Panc1 (cell line): Measurements from ENCODE around the gene SMIM7. TPM values are rescaled to one million over a fixed set of nuclear protein-coding genes. Genes with fewer than 3 reads are reported as not detected.

Source experiments
- ATAC-seq: fragments of 200-7000 bp; cut with Tn5 transposase; 2 replicates; pipeline ENCODE4 v1.9.1; 2020; ENCODE audit warnings: mild to moderate bottlenecking, moderate library complexity
- BruUV-seq: library from RNA; stranded (reverse); fragments of 400-500 nt; replicated peaks from 2 replicates; lab custom pipeline; 2021; lab: Mats Ljungman, UMichigan
- CTCF ChIA-PET: fragments of 300-600 bp; sonication (Branson Sonifier 250); formaldehyde crosslinking; loops from one replicate; lab custom pipeline; 2022; ENCODE audit warnings: antibody characterized with exemption; lab: Charles Lee
- POLR2A ChIA-PET: fragments of 300-600 bp; sonication (Branson Sonifier 250); formaldehyde crosslinking; loops from one replicate; lab custom pipeline; 2022; ENCODE audit warnings: antibody characterized with exemption; lab: Charles Lee
- DNase-seq: peaks from one replicate; pipeline ENCODE4 v3.0.0-alpha.2; 2010; ENCODE audit warnings: low read depth, low spot score
- H3K27ac ChIP-seq: 2 replicates; pipeline ENCODE4 v1.5.1; 2011; ENCODE audit warnings: mild to moderate bottlenecking, low read length, inconsistent platforms
- H3K27me3 ChIP-seq: fragments of 200-500 bp; sonication (Bioruptor generic); 2 replicates; pipeline ENCODE4 v1.6.0; 2014; ENCODE audit warnings: low read length, inconsistent platforms; ENCODE audit not compliant: control insufficient read depth, insufficient read depth
- H3K36me3 ChIP-seq: fragments of 200-500 bp; sonication (Bioruptor generic); 2 replicates; pipeline ENCODE4 v1.5.1; 2014; ENCODE audit warnings: inconsistent platforms, mild to moderate bottlenecking, low read length, moderate library complexity; ENCODE audit not compliant: control insufficient read depth, insufficient read depth
- H3K4me1 ChIP-seq: 2 replicates; pipeline ENCODE4 v1.5.1; 2011; ENCODE audit warnings: inconsistent platforms, mild to moderate bottlenecking, low read length, moderate library complexity; ENCODE audit not compliant: control insufficient read depth, insufficient read depth
- H3K4me3 ChIP-seq, 2 experiments: 2 replicates each; pipeline ENCODE4 v1.5.1; 2011 to 2012; ENCODE audit warnings: low read depth in 2 of 2, low read length in 2 of 2, mild to moderate bottlenecking in 2 of 2, inconsistent platforms in 1 of 2, moderate library complexity in 1 of 2
- H3K9me3 ChIP-seq: fragments of 200-500 bp; sonication (Bioruptor generic); 2 replicates; pipeline ENCODE4 v1.5.1; 2014; ENCODE audit warnings: low read depth, mild to moderate bottlenecking, inconsistent platforms, low read length, moderate library complexity; ENCODE audit not compliant: control insufficient read depth, insufficient read depth
- POLR2AphosphoS5 ChIP-seq: IDR thresholded peaks from 2 replicates; pipeline ENCODE4 v1.6.1; 2012; ENCODE audit warnings: mild to moderate bottlenecking, low read depth, low read length, moderate library complexity
- SIN3A ChIP-seq: IDR thresholded peaks from 2 replicates; pipeline ENCODE4 v1.6.1; 2012; ENCODE audit warnings: low read depth, mild to moderate bottlenecking, low read length, moderate library complexity, borderline replicate concordance; ENCODE audit not compliant: insufficient read depth
- TCF7L2 ChIP-seq: IDR thresholded peaks from 2 replicates; pipeline ENCODE4 v1.6.1; 2011; ENCODE audit warnings: mild to moderate bottlenecking, low read depth, low read length, inconsistent platforms
- in situ Hi-C: cut with HindIII; loops from 2 replicates; pipeline ENCODE4 v1.10.0; 2016; ENCODE audit warnings: low sequenced_read_pairs, low pct_unique_long_range_greater_than_20kb
- intact Hi-C: fragments of 100-400 bp; cut with micrococcal nuclease; formaldehyde crosslinking; loops from one replicate; pipeline ENCODE4 v1.10.0; 2022; ENCODE audit not compliant: unreplicated experiment
- total RNA-seq: library from RNA; stranded (reverse); gene quantifications from one replicate; pipeline ENCODE4 v1.2.1, GENCODE V29; 2021; ENCODE audit not compliant: unreplicated experiment
- TF ChIP-seq, protein P1 (sequence below): fragments of 450-650 bp; IDR thresholded peaks from 2 replicates; pipeline ENCODE4 v1.5.1; 2017; ENCODE audit warnings: mild to moderate bottlenecking
- TF ChIP-seq, protein P2 (sequence below), 2 experiments: IDR thresholded peaks; 2 replicates each; pipeline ENCODE4 v1.6.1; 2011 to 2012; ENCODE audit warnings: low read depth in 2 of 2, control low read depth in 1 of 2, low read length in 1 of 2, mild to moderate bottlenecking in 1 of 2, moderate library complexity in 1 of 2; ENCODE audit not compliant: insufficient read depth in 1 of 2

Gene SMIM7
- total RNA-seq, 1 experiment from 2014 or later = 70.7 TPM

DNA sequence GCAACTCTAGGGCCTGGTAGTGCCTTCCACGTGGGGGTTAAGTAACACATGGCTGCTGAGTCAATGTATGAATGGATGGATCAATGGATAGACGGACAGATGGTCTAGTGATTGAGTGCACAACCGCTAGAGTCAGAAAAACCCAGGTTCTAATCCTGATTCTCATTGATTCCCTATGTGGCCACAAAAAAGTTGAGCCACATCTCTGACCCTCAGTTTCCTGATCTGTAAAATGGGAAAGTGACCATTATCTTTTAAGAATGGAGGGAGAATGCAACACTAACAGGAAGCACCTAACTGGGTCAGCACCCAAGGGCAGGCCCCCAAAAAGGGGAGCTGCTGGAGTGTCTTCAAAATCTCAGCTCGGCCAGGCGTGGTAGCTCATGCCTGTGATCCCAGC lies 2.6 kb downstream of the SMIM7 start:
- intact Hi-C loops (no loop called here), in situ Hi-C loops (no loop called here)
- Histone ChIP-seq H3K4me1 (no peaks in the 10 kb centered on the region; the same call in 1 of the 2 replicates), H3K4me3 (no peak overlapping the region), H3K27ac (no peak overlapping the region), H3K27me3 (no peaks in the 10 kb centered on the region), H3K9me3 (no peaks in the 10 kb centered on the region), H3K36me3 (peaks cover 9% of the 10 kb centered on the region)
- TF ChIP-seq SIN3A = no peak
- no peak for TF ChIP-seq TCF7L2
- TF ChIP-seq, protein P1, sequence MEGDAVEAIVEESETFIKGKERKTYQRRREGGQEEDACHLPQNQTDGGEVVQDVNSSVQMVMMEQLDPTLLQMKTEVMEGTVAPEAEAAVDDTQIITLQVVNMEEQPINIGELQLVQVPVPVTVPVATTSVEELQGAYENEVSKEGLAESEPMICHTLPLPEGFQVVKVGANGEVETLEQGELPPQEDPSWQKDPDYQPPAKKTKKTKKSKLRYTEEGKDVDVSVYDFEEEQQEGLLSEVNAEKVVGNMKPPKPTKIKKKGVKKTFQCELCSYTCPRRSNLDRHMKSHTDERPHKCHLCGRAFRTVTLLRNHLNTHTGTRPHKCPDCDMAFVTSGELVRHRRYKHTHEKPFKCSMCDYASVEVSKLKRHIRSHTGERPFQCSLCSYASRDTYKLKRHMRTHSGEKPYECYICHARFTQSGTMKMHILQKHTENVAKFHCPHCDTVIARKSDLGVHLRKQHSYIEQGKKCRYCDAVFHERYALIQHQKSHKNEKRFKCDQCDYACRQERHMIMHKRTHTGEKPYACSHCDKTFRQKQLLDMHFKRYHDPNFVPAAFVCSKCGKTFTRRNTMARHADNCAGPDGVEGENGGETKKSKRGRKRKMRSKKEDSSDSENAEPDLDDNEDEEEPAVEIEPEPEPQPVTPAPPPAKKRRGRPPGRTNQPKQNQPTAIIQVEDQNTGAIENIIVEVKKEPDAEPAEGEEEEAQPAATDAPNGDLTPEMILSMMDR = no peak
- TF ChIP-seq, protein P2, sequence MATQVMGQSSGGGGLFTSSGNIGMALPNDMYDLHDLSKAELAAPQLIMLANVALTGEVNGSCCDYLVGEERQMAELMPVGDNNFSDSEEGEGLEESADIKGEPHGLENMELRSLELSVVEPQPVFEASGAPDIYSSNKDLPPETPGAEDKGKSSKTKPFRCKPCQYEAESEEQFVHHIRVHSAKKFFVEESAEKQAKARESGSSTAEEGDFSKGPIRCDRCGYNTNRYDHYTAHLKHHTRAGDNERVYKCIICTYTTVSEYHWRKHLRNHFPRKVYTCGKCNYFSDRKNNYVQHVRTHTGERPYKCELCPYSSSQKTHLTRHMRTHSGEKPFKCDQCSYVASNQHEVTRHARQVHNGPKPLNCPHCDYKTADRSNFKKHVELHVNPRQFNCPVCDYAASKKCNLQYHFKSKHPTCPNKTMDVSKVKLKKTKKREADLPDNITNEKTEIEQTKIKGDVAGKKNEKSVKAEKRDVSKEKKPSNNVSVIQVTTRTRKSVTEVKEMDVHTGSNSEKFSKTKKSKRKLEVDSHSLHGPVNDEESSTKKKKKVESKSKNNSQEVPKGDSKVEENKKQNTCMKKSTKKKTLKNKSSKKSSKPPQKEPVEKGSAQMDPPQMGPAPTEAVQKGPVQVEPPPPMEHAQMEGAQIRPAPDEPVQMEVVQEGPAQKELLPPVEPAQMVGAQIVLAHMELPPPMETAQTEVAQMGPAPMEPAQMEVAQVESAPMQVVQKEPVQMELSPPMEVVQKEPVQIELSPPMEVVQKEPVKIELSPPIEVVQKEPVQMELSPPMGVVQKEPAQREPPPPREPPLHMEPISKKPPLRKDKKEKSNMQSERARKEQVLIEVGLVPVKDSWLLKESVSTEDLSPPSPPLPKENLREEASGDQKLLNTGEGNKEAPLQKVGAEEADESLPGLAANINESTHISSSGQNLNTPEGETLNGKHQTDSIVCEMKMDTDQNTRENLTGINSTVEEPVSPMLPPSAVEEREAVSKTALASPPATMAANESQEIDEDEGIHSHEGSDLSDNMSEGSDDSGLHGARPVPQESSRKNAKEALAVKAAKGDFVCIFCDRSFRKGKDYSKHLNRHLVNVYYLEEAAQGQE (IDR thresholded peaks at IDR 0.05; ENCODE audit: insufficient read depth in 1 of 2, low read depth in 2 of 2, low read length in 1 of 2) = no peak
- no peak for TF ChIP-seq POLR2AphosphoS5
- no peak for ATAC-seq
- no TSS peak for BruUV-seq
- no peak for DNase-seq
- ChIA-PET POLR2A (no interaction called here), CTCF (no interaction called here)

DNA sequence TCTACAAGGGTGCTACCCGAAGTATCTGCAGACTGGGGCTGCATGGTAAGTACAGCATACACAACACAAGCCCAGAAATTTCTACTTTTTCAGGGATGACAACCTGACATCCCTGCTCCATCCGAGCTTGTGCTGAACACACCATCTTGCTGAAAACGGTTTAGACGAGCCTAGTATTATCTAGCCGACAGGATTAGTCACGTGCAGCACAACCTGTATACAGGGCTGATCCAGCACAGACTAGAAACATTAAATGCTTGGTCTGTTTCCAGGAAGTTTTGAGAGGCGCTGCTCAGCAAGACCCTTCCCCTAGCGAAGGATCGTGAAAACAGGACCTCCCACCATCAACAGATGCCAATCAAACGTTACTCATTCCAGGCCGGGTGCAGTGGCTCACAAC lies 4.2 kb downstream of the SMIM7 start:
- in situ Hi-C loops = no loop called here
- CTCF ChIA-PET = no interaction called here
- POLR2A ChIA-PET = no interaction called here
- no peak for ATAC-seq
- Histone ChIP-seq H3K27me3 (no peaks in the 10 kb centered on the region), H3K36me3 (peaks cover 9% of the 10 kb centered on the region), H3K4me1 (no peaks in the 10 kb centered on the region), H3K27ac (no peak overlapping the region), H3K4me3 (no peak overlapping the region), H3K9me3 (no peaks in the 10 kb centered on the region)
- TF ChIP-seq TCF7L2 (no peak), SIN3A (no peak), POLR2AphosphoS5 (no peak)
- TF ChIP-seq, protein P1 = no peak
- TF ChIP-seq, protein P2 (IDR thresholded peaks at IDR 0.05; ENCODE audit: insufficient read depth in 1 of 2, low read depth in 2 of 2, low read length in 1 of 2) = no peak
- BruUV-seq = no TSS peak
- intact Hi-C loops = no loop called here
- no peak for DNase-seq
